IPS-20b (cell line): ENCODE measurements around the gene RAB17.

Experiments
- H3K27ac ChIP-seq: one replicate; pipeline ENCODE4 v1.5.1; 2013; ENCODE audit warnings: low read length
- H3K27me3 ChIP-seq: 2 replicates; pipeline ENCODE4 v1.6.1; 2013; ENCODE audit warnings: mild to moderate bottlenecking, low read length, inconsistent platforms; ENCODE audit not compliant: insufficient read depth
- H3K36me3 ChIP-seq: 2 replicates; pipeline ENCODE4 v1.6.1; 2013; ENCODE audit warnings: low read depth, mild to moderate bottlenecking, inconsistent platforms, low read length, moderate library complexity; ENCODE audit not compliant: insufficient read depth
- H3K4me1 ChIP-seq: 2 replicates; pipeline ENCODE4 v1.6.1; 2013; ENCODE audit warnings: mild to moderate bottlenecking, control low read depth, inconsistent platforms, low read length, moderate library complexity; ENCODE audit not compliant: insufficient read depth
- H3K4me3 ChIP-seq: 2 replicates; pipeline ENCODE4 v1.5.1; 2013; ENCODE audit warnings: mild to moderate bottlenecking, low read length, inconsistent platforms
- H3K9ac ChIP-seq: 2 replicates; pipeline ENCODE4 v1.6.1; 2013; ENCODE audit warnings: low read depth, mild to moderate bottlenecking, inconsistent platforms, low read length, moderate library complexity
- H3K9me3 ChIP-seq: 2 replicates; pipeline ENCODE4 v1.6.1; 2013; ENCODE audit warnings: mild to moderate bottlenecking, low read depth, low read length, inconsistent platforms; ENCODE audit not compliant: insufficient read depth

The RAB17 gene

GRCh38 chr2:237564526-237565131, 25.9 kb downstream of the RAB17 start:
- Histone ChIP-seq H3K36me3 (no peaks in the 10 kb centered on the region), H3K4me3 (no peak overlapping the region), H3K4me1 (no peaks in the 10 kb centered on the region), H3K27ac (no peak overlapping the region), H3K9ac (no peak overlapping the region), H3K27me3 (no peaks in the 10 kb centered on the region), H3K9me3 (no peaks in the 10 kb centered on the region)

- Histone ChIP-seq H3K9ac (no peak overlapping the region), H3K4me1 (no peaks in the 10 kb centered on the region), H3K27ac (no peak overlapping the region), H3K9me3 (no peaks in the 10 kb centered on the region), H3K27me3 (no peaks in the 10 kb centered on the region), H3K36me3 (no peaks in the 10 kb centered on the region), H3K4me3 (no peak overlapping the region)
Observed at GRCh38 chr2:237563816-237564215, 26.7 kb downstream of the RAB17 start.

GRCh38 chr2:237561221-237561620, 29.3 kb downstream of the RAB17 start:
- no peak overlapping the region for H3K27ac ChIP-seq
- H3K9ac ChIP-seq: no peak overlapping the region; the same call in 1 of the 2 replicates
- H3K27me3 ChIP-seq: no peaks in the 10 kb centered on the region
- no peaks in the 10 kb centered on the region for H3K36me3 ChIP-seq
- H3K4me1 ChIP-seq: no peaks in the 10 kb centered on the region
- H3K9me3 ChIP-seq: no peaks in the 10 kb centered on the region
- no peak overlapping the region for H3K4me3 ChIP-seq

- H3K27me3 ChIP-seq: no peaks in the 10 kb centered on the region
- H3K27ac ChIP-seq: no peak overlapping the region
- peaks cover 7% of the 10 kb centered on the region for H3K9me3 ChIP-seq
- no peak overlapping the region for H3K9ac ChIP-seq
- no peak overlapping the region for H3K4me3 ChIP-seq
- H3K36me3 ChIP-seq: no peaks in the 10 kb centered on the region
- H3K4me1 ChIP-seq: no peaks in the 10 kb centered on the region
Observed at GRCh38 chr2:237558961-237559641, 31.4 kb downstream of the RAB17 start.

- Histone ChIP-seq H3K4me3 (no peak overlapping the region), H3K9me3 (peaks cover 7% of the 10 kb centered on the region), H3K9ac (no peak overlapping the region), H3K27ac (no peak overlapping the region), H3K27me3 (no peaks in the 10 kb centered on the region), H3K36me3 (no peaks in the 10 kb centered on the region), H3K4me1 (no peaks in the 10 kb centered on the region)
Observed at GRCh38 chr2:237557633-237558015, 32.9 kb downstream of the RAB17 start.

GRCh38 chr2:237556773-237557632, 33.5 kb downstream of the RAB17 start:
- H3K27ac ChIP-seq: no peak overlapping the region

GRCh38 chr2:237555560-237555959, 35.0 kb downstream of the RAB17 start:
- Histone ChIP-seq H3K9me3 (peaks cover 7% of the 10 kb centered on the region), H3K27ac (no peak overlapping the region), H3K9ac (no peak overlapping the region), H3K27me3 (no peaks in the 10 kb centered on the region), H3K4me1 (no peaks in the 10 kb centered on the region), H3K4me3 (no peak overlapping the region), H3K36me3 (no peaks in the 10 kb centered on the region)

More at GRCh38 chr2:237556773-237557632, 33.5 kb downstream of the RAB17 start:
- no peaks in the 10 kb centered on the region for H3K4me1 ChIP-seq
- no peaks in the 10 kb centered on the region for H3K36me3 ChIP-seq
- peaks cover 7% of the 10 kb centered on the region for H3K9me3 ChIP-seq
- H3K4me3 ChIP-seq: no peak overlapping the region
- H3K27me3 ChIP-seq: no peaks in the 10 kb centered on the region
- H3K9ac ChIP-seq: no peak overlapping the region

- no peaks in the 10 kb centered on the region for H3K36me3 ChIP-seq
- H3K9ac ChIP-seq: no peak overlapping the region
- no peaks in the 10 kb centered on the region for H3K4me1 ChIP-seq
- H3K27me3 ChIP-seq: no peaks in the 10 kb centered on the region
- no peak overlapping the region for H3K4me3 ChIP-seq
- H3K27ac ChIP-seq: no peak overlapping the region
- H3K9me3 ChIP-seq: peaks cover 7% of the 10 kb centered on the region
Observed at GRCh38 chr2:237553948-237554347, 36.6 kb downstream of the RAB17 start.

GRCh38 chr2:237552908-237553307, 37.6 kb downstream of the RAB17 start:
- Histone ChIP-seq H3K36me3 (no peaks in the 10 kb centered on the region), H3K4me3 (no peak overlapping the region), H3K9me3 (peaks cover 7% of the 10 kb centered on the region), H3K27ac (no peak overlapping the region), H3K9ac (no peak overlapping the region; the same call in 1 of the 2 replicates), H3K27me3 (no peaks in the 10 kb centered on the region), H3K4me1 (no peaks in the 10 kb centered on the region)

- Histone ChIP-seq H3K4me1 (no peaks in the 10 kb centered on the region), H3K27ac (peak overlapping the region; percentile 11), H3K36me3 (no peaks in the 10 kb centered on the region), H3K27me3 (no peaks in the 10 kb centered on the region), H3K9ac (no peak overlapping the region), H3K4me3 (no peak overlapping the region), H3K9me3 (peaks cover 7% of the 10 kb centered on the region)
Observed at GRCh38 chr2:237551071-237551574, 39.4 kb downstream of the RAB17 start.

- H3K27me3 ChIP-seq: no peaks in the 10 kb centered on the region
- H3K36me3 ChIP-seq: no peaks in the 10 kb centered on the region
- H3K27ac ChIP-seq: no peak overlapping the region
- no peaks in the 10 kb centered on the region for H3K4me1 ChIP-seq
- no peaks in the 10 kb centered on the region for H3K9me3 ChIP-seq
- no peak overlapping the region for H3K9ac ChIP-seq
- no peak overlapping the region for H3K4me3 ChIP-seq
Observed at GRCh38 chr2:237549643-237550415, 40.7 kb downstream of the RAB17 start.
